Measurements from ENCODE around the gene MSH2.

MSH2 gene

DNA sequence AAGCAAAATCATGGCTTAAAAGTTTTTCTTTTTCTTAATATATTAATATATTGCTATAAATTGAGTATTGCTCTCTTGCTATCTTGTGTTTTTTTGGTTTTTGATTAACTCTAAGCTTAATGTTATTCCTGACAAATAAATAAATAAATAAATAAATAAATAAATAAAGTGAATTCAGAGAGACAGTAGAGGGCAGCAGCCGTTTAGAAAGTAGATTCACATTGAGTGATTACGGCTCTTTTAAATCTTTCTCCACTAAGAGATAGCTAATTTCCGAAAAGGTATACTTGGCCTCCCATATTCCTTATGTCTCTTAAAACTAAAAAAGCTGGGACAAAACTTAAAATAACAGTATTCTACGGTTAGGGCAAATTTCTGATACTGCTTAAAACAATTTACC, 34.3 kb downstream of the MSH2 start:
- no peak overlapping the region for H3K27ac ChIP-seq (ENCODE audit: low read length)
- H2AFZ ChIP-seq (ENCODE audit: low read depth, low read length): no peak overlapping the region
- peaks cover 16% of the 10 kb centered on the region for H3K36me3 ChIP-seq (replicated peaks; ENCODE audit: low read depth, low read length)
- no peak for TF ChIP-seq EZH2phosphoT487 (IDR thresholded peaks at IDR 0.05; ENCODE audit: low read depth)
- TF ChIP-seq, protein P1, sequence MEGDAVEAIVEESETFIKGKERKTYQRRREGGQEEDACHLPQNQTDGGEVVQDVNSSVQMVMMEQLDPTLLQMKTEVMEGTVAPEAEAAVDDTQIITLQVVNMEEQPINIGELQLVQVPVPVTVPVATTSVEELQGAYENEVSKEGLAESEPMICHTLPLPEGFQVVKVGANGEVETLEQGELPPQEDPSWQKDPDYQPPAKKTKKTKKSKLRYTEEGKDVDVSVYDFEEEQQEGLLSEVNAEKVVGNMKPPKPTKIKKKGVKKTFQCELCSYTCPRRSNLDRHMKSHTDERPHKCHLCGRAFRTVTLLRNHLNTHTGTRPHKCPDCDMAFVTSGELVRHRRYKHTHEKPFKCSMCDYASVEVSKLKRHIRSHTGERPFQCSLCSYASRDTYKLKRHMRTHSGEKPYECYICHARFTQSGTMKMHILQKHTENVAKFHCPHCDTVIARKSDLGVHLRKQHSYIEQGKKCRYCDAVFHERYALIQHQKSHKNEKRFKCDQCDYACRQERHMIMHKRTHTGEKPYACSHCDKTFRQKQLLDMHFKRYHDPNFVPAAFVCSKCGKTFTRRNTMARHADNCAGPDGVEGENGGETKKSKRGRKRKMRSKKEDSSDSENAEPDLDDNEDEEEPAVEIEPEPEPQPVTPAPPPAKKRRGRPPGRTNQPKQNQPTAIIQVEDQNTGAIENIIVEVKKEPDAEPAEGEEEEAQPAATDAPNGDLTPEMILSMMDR (IDR thresholded peaks at IDR 0.05; ENCODE audit: low read depth, low read length): peak; percentile 11; the same call in 1 of the 2 replicates
- no peak overlapping the region for H3K9ac ChIP-seq (ENCODE audit: low read length)
- H3K27me3 ChIP-seq (ENCODE audit: low read depth, low read length): no peaks in the 10 kb centered on the region
- no peak overlapping the region for H3K4me2 ChIP-seq (ENCODE audit: low read length)
- H3K9me3 ChIP-seq (ENCODE audit: insufficient read depth, low read length): no peaks in the 10 kb centered on the region
- no peaks in the 10 kb centered on the region; the same call in 1 of the 2 replicates for H4K20me1 ChIP-seq (ENCODE audit: insufficient read depth, low read length)
- no peak overlapping the region for H3K4me3 ChIP-seq (ENCODE audit: low read length)
- H3K79me2 ChIP-seq (ENCODE audit: low read length): no peaks in the 10 kb centered on the region
- H3K4me1 ChIP-seq (ENCODE audit: low read length): no peaks in the 10 kb centered on the region

DNA sequence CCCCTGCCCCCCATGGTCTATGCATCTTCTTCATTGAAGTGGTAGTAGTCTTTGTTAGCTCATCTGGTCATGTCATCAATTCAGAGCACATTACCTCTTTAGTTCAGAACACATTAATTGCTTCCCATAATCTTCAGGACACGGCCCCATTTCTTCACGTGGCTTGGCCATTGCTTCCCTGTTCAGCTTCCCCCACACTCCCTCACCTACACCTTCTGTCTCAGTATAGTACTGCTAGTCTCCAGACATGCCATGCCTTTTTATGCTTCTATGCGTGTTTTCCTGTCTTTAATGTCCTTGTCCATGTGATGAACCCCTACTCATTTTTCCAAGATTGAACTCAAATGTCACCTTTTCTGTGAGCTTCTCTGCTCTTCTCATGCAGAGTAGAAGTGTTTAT, 35.1 kb downstream of the MSH2 start:
- no peak overlapping the region for H3K27ac ChIP-seq (ENCODE audit: low read length)
- H3K4me2 ChIP-seq (ENCODE audit: low read length): no peak overlapping the region
- TF ChIP-seq EZH2phosphoT487 (IDR thresholded peaks at IDR 0.05; ENCODE audit: low read depth): no peak
- TF ChIP-seq, protein P1 (IDR thresholded peaks at IDR 0.05; ENCODE audit: low read depth, low read length): no peak
- no peaks in the 10 kb centered on the region for H3K9me3 ChIP-seq (ENCODE audit: insufficient read depth, low read length)
- no peak overlapping the region for H2AFZ ChIP-seq (ENCODE audit: low read depth, low read length)
- H3K4me3 ChIP-seq (ENCODE audit: low read length): no peak overlapping the region
- no peaks in the 10 kb centered on the region for H3K27me3 ChIP-seq (ENCODE audit: low read depth, low read length)
- H3K9ac ChIP-seq (ENCODE audit: low read length): no peak overlapping the region
- no peaks in the 10 kb centered on the region; the same call in 1 of the 2 replicates for H4K20me1 ChIP-seq (ENCODE audit: insufficient read depth, low read length)
- H3K36me3 ChIP-seq (replicated peaks; ENCODE audit: low read depth, low read length): peaks cover 16% of the 10 kb centered on the region
- no peaks in the 10 kb centered on the region for H3K4me1 ChIP-seq (ENCODE audit: low read length)
- H3K79me2 ChIP-seq (ENCODE audit: low read length): no peaks in the 10 kb centered on the region

DNA sequence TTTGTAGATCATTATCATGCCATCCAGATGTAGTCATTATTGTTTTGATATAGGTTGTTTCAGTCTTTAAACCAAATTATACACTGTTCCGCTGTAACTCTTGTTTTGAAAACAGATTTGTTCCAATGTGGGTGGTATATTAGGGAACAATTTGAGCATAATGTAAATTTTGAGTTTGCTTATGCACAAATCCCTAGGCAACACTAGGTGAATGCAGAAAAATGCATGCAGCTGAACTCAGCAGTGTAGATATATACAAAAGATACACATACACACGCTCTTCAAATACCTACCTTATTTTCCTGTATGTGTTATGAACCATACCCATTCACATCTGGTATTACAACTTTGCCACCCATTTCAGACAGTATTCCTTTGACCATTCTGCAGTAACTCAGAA, 35.8 kb downstream of the MSH2 start:
- H2AFZ ChIP-seq (ENCODE audit: low read depth, low read length): no peak overlapping the region
- peaks cover 16% of the 10 kb centered on the region for H3K36me3 ChIP-seq (replicated peaks; ENCODE audit: low read depth, low read length)

DNA sequence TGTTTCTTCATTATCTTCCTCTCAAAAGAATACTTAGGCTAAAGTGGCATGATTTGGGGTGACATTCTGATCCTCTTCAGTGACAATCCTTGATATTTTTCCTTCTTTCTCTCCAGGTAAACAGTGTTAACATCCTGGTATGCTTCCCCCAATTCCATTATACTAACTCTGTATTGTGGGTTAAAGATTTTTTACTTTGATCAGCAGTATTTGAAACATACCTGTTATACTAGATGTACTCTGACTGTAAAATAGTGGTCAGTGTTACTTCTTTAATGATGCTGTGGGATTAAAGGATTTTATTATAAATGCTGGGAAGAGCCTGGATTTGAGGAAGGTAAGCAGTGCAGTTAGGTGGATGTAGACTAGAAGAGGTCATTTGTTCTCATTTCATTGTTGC, 48.8 kb downstream of the MSH2 start:
- no peaks in the 10 kb centered on the region for H3K9me3 ChIP-seq (ENCODE audit: insufficient read depth, low read length)
- H3K4me3 ChIP-seq (ENCODE audit: low read length): no peak overlapping the region
- H2AFZ ChIP-seq (ENCODE audit: low read depth, low read length): no peak overlapping the region
- TF ChIP-seq, protein P1 (IDR thresholded peaks at IDR 0.05; ENCODE audit: low read depth, low read length): no peak
- no peak for TF ChIP-seq EZH2phosphoT487 (IDR thresholded peaks at IDR 0.05; ENCODE audit: low read depth)
- H3K4me1 ChIP-seq (ENCODE audit: low read length): peaks cover 3% of the 10 kb centered on the region; the same call in 1 of the 2 replicates
- H3K4me2 ChIP-seq (ENCODE audit: low read length): no peak overlapping the region
- no peaks in the 10 kb centered on the region for H4K20me1 ChIP-seq (ENCODE audit: insufficient read depth, low read length)
- no peak overlapping the region for H3K9ac ChIP-seq (ENCODE audit: low read length)
- no peaks in the 10 kb centered on the region for H3K79me2 ChIP-seq (ENCODE audit: low read length)
- H3K27me3 ChIP-seq (ENCODE audit: low read depth, low read length): no peaks in the 10 kb centered on the region
- H3K27ac ChIP-seq (ENCODE audit: low read length): no peak overlapping the region
- H3K36me3 ChIP-seq (replicated peaks; ENCODE audit: low read depth, low read length): peaks cover 24% of the 10 kb centered on the region

More for the DNA sequence above, 35.8 kb downstream of the MSH2 start:
- no peaks in the 10 kb centered on the region for H3K4me1 ChIP-seq (ENCODE audit: low read length)
- TF ChIP-seq EZH2phosphoT487 (IDR thresholded peaks at IDR 0.05; ENCODE audit: low read depth): no peak
- TF ChIP-seq, protein P1 (IDR thresholded peaks at IDR 0.05; ENCODE audit: low read depth, low read length): no peak
- H3K4me2 ChIP-seq (ENCODE audit: low read length): no peak overlapping the region
- H3K4me3 ChIP-seq (ENCODE audit: low read length): no peak overlapping the region
- no peak overlapping the region for H3K9ac ChIP-seq (ENCODE audit: low read length)
- H4K20me1 ChIP-seq (ENCODE audit: insufficient read depth, low read length): no peaks in the 10 kb centered on the region; the same call in 1 of the 2 replicates
- H3K27me3 ChIP-seq (ENCODE audit: low read depth, low read length): no peaks in the 10 kb centered on the region
- H3K9me3 ChIP-seq (ENCODE audit: insufficient read depth, low read length): no peaks in the 10 kb centered on the region
- no peak overlapping the region for H3K27ac ChIP-seq (ENCODE audit: low read length)
- H3K79me2 ChIP-seq (ENCODE audit: low read length): no peaks in the 10 kb centered on the region
